Testis (tissue), 3 donors: ENCODE results near the gene GATAD2B. TPM values are rescaled to one million over a fixed set of nuclear protein-coding genes. Genes with fewer than 3 reads are reported as not detected.

Experiments used
- DNase-seq: peaks from one replicate; pipeline ENCODE4 v3.0.0-alpha.2; 2019
- H3K27ac ChIP-seq, 2 donors: fragments of 200-600 bp; sonication (generic); one replicate each; pipeline ENCODE4 v1.5.1; 2019
- H3K27me3 ChIP-seq: fragments of 200-600 bp; sonication (generic); one replicate; pipeline ENCODE4 v1.5.1; 2019
- H3K36me3 ChIP-seq: fragments of 200-600 bp; sonication (generic); one replicate; pipeline ENCODE4 v1.5.1; 2017; ENCODE audit warnings: low read depth; ENCODE audit errors: missing control alignments
- H3K4me1 ChIP-seq: fragments of 200-600 bp; sonication (generic); one replicate; pipeline ENCODE4 v1.5.1; 2019
- H3K4me3 ChIP-seq, 2 donors: fragments of 200-600 bp; sonication (generic); one replicate each; pipeline ENCODE4 v1.5.1; 2017 to 2019
- H3K9me3 ChIP-seq: fragments of 200-600 bp; sonication (generic); one replicate; pipeline ENCODE4 v1.5.1; 2017
- POLR2A ChIP-seq: fragments of 450-650 bp; IDR thresholded peaks from one replicate; pipeline ENCODE4 v1.6.1; 2017; ENCODE audit warnings: antibody characterized with exemption, mild to moderate bottlenecking, moderate library complexity
- WGBS, 2 donors: methylation state at CpG; one replicate each; pipeline ENCODE4 v1.1.5; 2018; 5-methylcytosine and 5-hydroxymethylcytosine counted together
- intact Hi-C: fragments of 100-400 bp; cut with DNase I; formaldehyde crosslinking; loops from one replicate; pipeline ENCODE4 v1.15.1; 2023; ENCODE audit warnings: low total_unique reads
- polyA plus RNA-seq: library from polyadenylated mRNA; stranded (reverse); fragments of 350-450 nt; fragmentation: Illumina TruSeq; extraction: RNeasy Lipid Tissue Mini Kit (QIAGEN cat#74804); gene quantifications from one replicate; pipeline ENCODE4 v1.2.3, GENCODE V29; 2014; ENCODE audit warnings: low read depth, low replicate concordance; ENCODE audit not compliant: insufficient read depth
- total RNA-seq, 2 donors: library from RNA; depleted of rRNA; stranded (reverse); fragments of >200 nt; gene quantifications; one replicate each; pipeline ENCODE4 v1.2.3, GENCODE V29; 2016
- TF ChIP-seq, protein P1 (sequence below), 3 experiments: fragments of 450-650 bp in 2 of 3; fragments of 200-600 bp in 1 of 3; sonication (generic) in 1 of 3; IDR thresholded peaks; one replicate each; pipeline ENCODE4 v1.5.1; 2016 to 2019; ENCODE audit warnings: antibody characterized with exemption in 3 of 3, mild to moderate bottlenecking in 2 of 3, moderate library complexity in 1 of 3

GATAD2B gene
- total and polyA plus RNA-seq, 3 donors from 2014 or later, result 26.5 to 37.4 (median 32.1) TPM

DNA sequence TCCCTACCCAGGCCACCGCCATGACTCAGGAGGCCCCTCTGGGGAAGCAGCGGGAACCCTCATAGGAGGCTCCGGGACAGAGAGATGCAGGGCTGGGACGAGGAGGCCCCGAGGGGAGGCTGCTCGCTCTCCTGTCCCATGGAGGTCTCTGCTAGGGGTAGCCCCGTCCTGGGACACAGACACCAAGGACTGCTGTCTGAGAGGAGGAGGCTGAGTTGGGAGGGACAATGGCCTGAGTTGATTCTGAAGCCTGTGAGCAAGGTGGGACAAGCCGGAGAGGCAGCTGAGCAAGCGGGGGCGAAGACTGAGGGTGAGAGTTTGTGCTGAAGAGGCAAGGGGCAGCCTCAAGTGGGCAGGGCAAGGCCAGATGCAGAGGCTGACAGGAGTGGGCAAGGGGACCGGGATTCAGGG is 130.1 kb downstream of the GATAD2B start:
- TF ChIP-seq, protein P1, sequence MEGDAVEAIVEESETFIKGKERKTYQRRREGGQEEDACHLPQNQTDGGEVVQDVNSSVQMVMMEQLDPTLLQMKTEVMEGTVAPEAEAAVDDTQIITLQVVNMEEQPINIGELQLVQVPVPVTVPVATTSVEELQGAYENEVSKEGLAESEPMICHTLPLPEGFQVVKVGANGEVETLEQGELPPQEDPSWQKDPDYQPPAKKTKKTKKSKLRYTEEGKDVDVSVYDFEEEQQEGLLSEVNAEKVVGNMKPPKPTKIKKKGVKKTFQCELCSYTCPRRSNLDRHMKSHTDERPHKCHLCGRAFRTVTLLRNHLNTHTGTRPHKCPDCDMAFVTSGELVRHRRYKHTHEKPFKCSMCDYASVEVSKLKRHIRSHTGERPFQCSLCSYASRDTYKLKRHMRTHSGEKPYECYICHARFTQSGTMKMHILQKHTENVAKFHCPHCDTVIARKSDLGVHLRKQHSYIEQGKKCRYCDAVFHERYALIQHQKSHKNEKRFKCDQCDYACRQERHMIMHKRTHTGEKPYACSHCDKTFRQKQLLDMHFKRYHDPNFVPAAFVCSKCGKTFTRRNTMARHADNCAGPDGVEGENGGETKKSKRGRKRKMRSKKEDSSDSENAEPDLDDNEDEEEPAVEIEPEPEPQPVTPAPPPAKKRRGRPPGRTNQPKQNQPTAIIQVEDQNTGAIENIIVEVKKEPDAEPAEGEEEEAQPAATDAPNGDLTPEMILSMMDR (IDR thresholded peaks at IDR 0.05), result no peak
- no peak for TF ChIP-seq POLR2A
- Histone ChIP-seq H3K27me3 (no peaks in the 10 kb centered on the region), H3K36me3 (no peaks in the 10 kb centered on the region), H3K4me1 (peaks cover 19% of the 10 kb centered on the region), H3K4me3 (no peak overlapping the region), H3K27ac (no peak overlapping the region), H3K9me3 (no peaks in the 10 kb centered on the region)
- 88 to 90% methylated on average over 11 of the region's 11 CpGs for WGBS, 2 donors
- no peak for DNase-seq
- intact Hi-C loops, result loop anchor here (10.0 kb wide), 1 partner anchor 152 kb away; the partner anchor contains the start of gene DENND4B

DNA sequence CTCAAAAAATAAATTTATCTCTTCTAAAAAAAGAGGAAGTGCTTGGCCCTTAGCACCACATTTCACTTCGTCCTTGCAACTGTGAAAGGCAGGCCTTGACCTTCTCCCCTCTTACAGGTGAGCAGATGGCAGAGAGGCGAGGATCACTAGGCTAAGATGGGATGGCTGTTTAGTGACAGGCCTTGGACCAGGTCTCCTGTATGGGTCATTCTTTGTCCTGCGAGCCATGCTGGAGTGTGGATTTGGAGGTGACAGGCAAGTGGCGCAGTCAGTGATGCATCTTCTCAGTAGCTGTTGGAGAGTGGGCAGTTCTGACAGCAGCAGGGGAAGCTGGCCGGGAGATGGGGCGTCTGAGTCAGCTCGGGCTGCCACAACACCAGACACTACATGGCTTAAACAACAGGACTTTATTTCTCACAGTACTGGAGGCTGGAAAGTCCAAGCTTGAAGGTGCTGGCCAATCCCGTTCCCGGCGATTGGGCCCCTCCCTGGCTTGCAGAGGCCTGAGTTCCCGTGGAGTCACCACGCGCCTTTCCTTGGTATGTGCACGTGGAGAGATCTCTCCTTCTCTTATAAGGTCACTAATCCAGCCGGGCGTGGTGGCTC is 131.0 kb downstream of the GATAD2B start:
- H3K36me3 ChIP-seq, result no peaks in the 10 kb centered on the region
- DNase-seq, result no peak
- no peak overlapping the region for H3K4me3 ChIP-seq
- H3K4me1 ChIP-seq, result peaks cover 19% of the 10 kb centered on the region
- TF ChIP-seq POLR2A, result no peak
- TF ChIP-seq, protein P1 (IDR thresholded peaks at IDR 0.05), result no peak
- H3K27ac ChIP-seq, result peak overlapping the region in 1 of 2 donors; percentile 85
- H3K9me3 ChIP-seq, result no peaks in the 10 kb centered on the region
- H3K27me3 ChIP-seq, result no peaks in the 10 kb centered on the region
- intact Hi-C loops, result loop anchor here (10.0 kb wide), 1 partner anchor 153 kb away; the partner anchor contains the start of gene DENND4B
- 86 to 93% methylated on average over 16 of the region's 16 CpGs for WGBS, 2 donors

DNA sequence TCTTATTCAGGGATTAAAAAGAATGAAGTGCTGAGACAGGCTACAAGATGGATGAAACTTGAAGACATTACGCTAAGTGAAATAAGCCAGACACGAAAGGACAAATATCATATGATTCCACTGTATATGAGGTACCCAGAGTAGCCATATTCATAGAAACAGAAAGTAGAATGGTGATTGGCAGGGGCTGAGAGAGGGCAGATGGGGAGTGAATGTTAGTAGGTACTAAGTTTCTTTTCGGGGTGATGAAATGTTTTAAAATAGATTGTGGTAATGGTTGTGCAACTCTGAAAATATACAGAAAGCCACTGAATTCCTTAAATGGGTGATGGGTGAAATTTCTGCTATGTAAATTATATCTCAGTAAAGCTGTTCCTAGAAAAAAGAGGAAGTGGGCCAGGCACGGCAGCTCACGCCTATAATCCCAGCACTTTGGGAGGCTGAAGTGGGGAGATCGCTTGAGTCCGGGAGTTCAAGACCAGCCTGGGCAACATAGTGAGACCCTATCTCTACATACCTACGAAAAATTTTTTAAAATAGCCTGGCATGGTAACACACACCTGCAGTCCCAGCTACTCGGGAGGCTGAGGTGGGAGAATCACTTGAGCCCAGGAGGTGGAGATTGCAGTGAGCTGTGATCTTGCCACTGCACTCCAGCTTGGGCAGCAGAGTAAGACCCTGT is 131.7 kb downstream of the GATAD2B start:
- DNase-seq, result no peak
- Histone ChIP-seq H3K36me3 (no peaks in the 10 kb centered on the region), H3K4me1 (peaks cover 19% of the 10 kb centered on the region), H3K4me3 (peak overlapping the region; percentile 4 to 22), H3K9me3 (no peaks in the 10 kb centered on the region), H3K27ac (peak overlapping the region; percentile 67 to 85), H3K27me3 (no peaks in the 10 kb centered on the region)
- 72 to 73% methylated on average over 9 of the region's 9 CpGs for WGBS, 2 donors
- intact Hi-C loops, result loop anchor here (10.0 kb wide), 1 partner anchor 154 kb away; the partner anchor contains the start of gene DENND4B
- TF ChIP-seq, protein P1 (IDR thresholded peaks at IDR 0.05), result no peak
- no peak for TF ChIP-seq POLR2A

DNA sequence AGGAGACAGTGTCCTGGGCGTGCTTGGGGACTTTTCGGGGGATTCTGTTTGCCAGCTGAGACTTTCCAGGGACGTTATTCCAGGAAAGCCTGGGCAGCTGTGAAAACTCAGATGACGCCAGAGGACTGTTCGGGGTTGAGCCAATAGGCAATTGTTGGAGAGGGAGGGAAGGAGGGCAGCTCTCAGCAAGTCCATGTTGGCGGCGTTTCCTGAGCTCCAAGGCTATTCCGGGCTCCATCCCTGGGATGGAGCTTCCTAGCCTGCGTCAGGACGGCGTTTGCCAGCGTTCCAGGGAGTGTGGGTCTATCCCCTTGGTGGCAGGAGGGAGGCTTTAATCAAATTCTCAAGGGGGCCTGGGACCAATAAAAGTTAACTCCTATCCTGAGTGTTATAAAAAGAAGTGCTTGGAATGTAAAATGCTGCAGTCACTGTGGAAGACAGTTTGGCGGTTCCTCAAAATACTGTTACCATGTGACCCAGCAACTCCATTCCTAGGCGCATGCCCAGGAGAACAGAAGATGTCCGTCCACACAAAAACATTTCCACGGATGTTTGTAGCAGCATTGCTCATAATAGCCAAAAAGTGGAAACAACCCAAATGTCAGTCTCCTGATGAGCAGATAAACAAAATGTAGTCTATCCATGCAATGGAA is 132.3 kb downstream of the GATAD2B start:
- no peaks in the 10 kb centered on the region for H3K9me3 ChIP-seq
- TF ChIP-seq, protein P1 (IDR thresholded peaks at IDR 0.05), result no peak
- no peak for TF ChIP-seq POLR2A
- peak overlapping the region; percentile 4 to 22 for H3K4me3 ChIP-seq
- no peaks in the 10 kb centered on the region for H3K36me3 ChIP-seq
- intact Hi-C loops, result loop anchor here (10.0 kb wide), 1 partner anchor 154 kb away; the partner anchor contains the start of gene DENND4B
- DNase-seq, result peak; percentile 89
- H3K4me1 ChIP-seq, result peaks cover 19% of the 10 kb centered on the region
- WGBS, 2 donors, result 7 to 10% methylated on average over 16 of the region's 16 CpGs
- H3K27me3 ChIP-seq, result no peaks in the 10 kb centered on the region
- peak overlapping the region; percentile 67 to 85 for H3K27ac ChIP-seq
